ENCODE data around the gene C8A. TPM values are rescaled to one million over a fixed set of nuclear protein-coding genes. Genes with fewer than 3 reads are reported as not detected.

C8A gene
- total and polyA plus RNA-seq, 2 of the 13 experiments (the other 11 are each of a cell fraction or from before 2014, with no cell fraction given): 10.5 to 15.0 TPM

GRCh38 chr1:56817716-56818463, 36.7 kb upstream of the C8A start:
- ATAC-seq (no peak), DNase-seq (ENCODE audit: low spot score) (peak; percentile 20), FAIRE-seq (peak; percentile 64)
- Histone ChIP-seq H3K27ac (ENCODE audit: extremely low read length, insufficient read depth, low read length) (peak overlapping the region; percentile 94), H3K9ac (ENCODE audit: insufficient read depth, low read depth, low read length) (peak overlapping the region; percentile 74), H3K4me1 (ENCODE audit: insufficient read depth, low read length) (peaks cover 66% of the 10 kb centered on the region), H3K9me3 (ENCODE audit: low read length) (no peaks in the 10 kb centered on the region), H3K4me2 (ENCODE audit: low read depth, low read length) (peak overlapping the region; percentile 99), H3K4me3 (replicated peaks in 1 of 3; ENCODE audit: insufficient read depth in 1 of 3, low read depth in 2 of 3, low read length in 3 of 3) (peak overlapping the region; percentile 51 to 77 (median 52); a peak in 5 of 6 replicates), H2AFZ (ENCODE audit: low read length) (no peak overlapping the region), H3K79me2 (ENCODE audit: insufficient read depth, low read length) (no peaks in the 10 kb centered on the region), H3K27me3 (ENCODE audit: control insufficient read depth in 1 of 2, insufficient read depth in 2 of 2, low read length in 2 of 2) (no peaks in the 10 kb centered on the region), H3K36me3 (replicated peaks in 1 of 2; ENCODE audit: control insufficient read depth in 1 of 2, insufficient read depth in 2 of 2, low read length in 2 of 2) (no peaks in the 10 kb centered on the region), H4K20me1 (ENCODE audit: insufficient read depth, low read length) (no peaks in the 10 kb centered on the region)
- intact Hi-C loops (cut with micrococcal nuclease; ENCODE audit: unreplicated experiment): no loop called here
- in situ Hi-C loops (cut with HindIII; ENCODE audit: extremely low pct_ligation_motif_present, low pct_unique_long_range_greater_than_20kb): loop anchor here (10.0 kb wide), 1 partner anchor 1533 kb away; no protein-coding TSS in a partner anchor
- CTCF ChIA-PET (ENCODE audit: low intra/inter-chr PET ratio, low total read pairs): no interaction called here
- POLR2A ChIA-PET: interaction anchor here (0.7 to 1.4 kb wide), 4 partner anchors 10 to 91 kb away, joined by 3 to 7 read pairs (median 3); no protein-coding TSS in a partner anchor
- TSS peak; percentile 66 for BruUV-seq (replicated peaks)
- TF ChIP-seq TP53 (CRISPR knock-in tag; conservative IDR thresholded peaks at IDR 0.05) (no peak), ZNF713 (CRISPR knock-in tag; IDR thresholded peaks at IDR 0.05) (no peak), ZNF83 (CRISPR knock-in tag; IDR thresholded peaks at IDR 0.05; ENCODE audit: borderline replicate concordance) (no peak), ZMYM4 (CRISPR knock-in tag; IDR thresholded peaks at IDR 0.05) (no peak), ZNF782 (CRISPR knock-in tag; IDR thresholded peaks at IDR 0.05; ENCODE audit: borderline replicate concordance) (0 out of 2 replicates have a peak, but pooled peaks have one; percentile 0), JUN (CRISPR knock-in tag; IDR thresholded peaks at IDR 0.05) (0 out of 2 replicates have a peak, but pooled peaks have one; percentile 11), DNMT1 (CRISPR knock-in tag; IDR thresholded peaks at IDR 0.05) (no peak), ZNF598 (CRISPR knock-in tag; IDR thresholded peaks at IDR 0.05; ENCODE audit: borderline replicate concordance) (no peak), TCF12 (IDR thresholded peaks at IDR 0.05) (no peak), TCF12 (CRISPR knock-in tag; IDR thresholded peaks at IDR 0.05) (no peak), ATF2 (CRISPR knock-in tag; IDR thresholded peaks at IDR 0.05) (no peak), ZNF142 (CRISPR knock-in tag; IDR thresholded peaks at IDR 0.05) (no peak), WIZ (CRISPR knock-in tag; IDR thresholded peaks at IDR 0.05) (no peak), HNF4A (CRISPR knock-in tag; IDR thresholded peaks at IDR 0.05) (peak; percentile 38)
- TF ChIP-seq, protein P1, sequence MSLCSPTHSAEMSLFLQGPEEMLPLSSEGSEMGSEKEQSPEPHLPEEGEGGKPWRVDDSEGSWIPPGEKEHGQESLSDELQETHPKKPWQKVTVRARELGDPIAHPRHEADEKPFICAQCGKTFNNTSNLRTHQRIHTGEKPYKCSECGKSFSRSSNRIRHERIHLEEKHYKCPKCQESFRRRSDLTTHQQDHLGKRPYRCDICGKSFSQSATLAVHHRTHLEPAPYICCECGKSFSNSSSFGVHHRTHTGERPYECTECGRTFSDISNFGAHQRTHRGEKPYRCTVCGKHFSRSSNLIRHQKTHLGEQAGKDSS (CRISPR knock-in tag; IDR thresholded peaks at IDR 0.05; ENCODE audit: borderline replicate concordance, low read depth): 0 out of 2 replicates have a peak, but pooled peaks have one; percentile 16
- 53% methylated on average over 6 of the region's 6 CpGs for WGBS (ENCODE audit: low lambda C conversion rate)

All from HepG2 (cell line).